Adrenal gland (tissue), 12 donors: Measurements from ENCODE around the gene FLT3LG. TPM values are rescaled to one million over a fixed set of nuclear protein-coding genes. Genes with fewer than 3 reads are reported as not detected.
A peak's percentile ranks its signal among the peaks of the same experiment; 100 is the strongest.
"Not testable (repeated sequence)": the region's sequence is repeated elsewhere in the genome, so short reads cannot be mapped to it uniquely, and the experiment has no call there.

ENCODE experiments used
- DNase-seq, 7 donors: peaks; one replicate each; pipeline ENCODE4 v3.0.0-alpha.2; 2019 to 2020
- H3K27ac ChIP-seq, 5 donors: fragments of 200-600 bp; sonication (generic) in 4 of 5; 1 replicate in 3 of 5; 2 replicates in 2 of 5; pipeline versions ENCODE4 v1.5.1 to v1.8.0; 2016 to 2020; ENCODE audit warnings: mild to moderate bottlenecking in 1 of 5
- H3K27me3 ChIP-seq: fragments of 200-600 bp; 2 replicates; pipeline ENCODE4 v1.8.0; 2021
- H3K36me3 ChIP-seq, 2 donors: fragments of 200-600 bp; replicated peaks in 1 of 2; 1 replicate in 1 of 2; 2 replicates in 1 of 2; pipeline versions ENCODE4 v1.5.1 to v1.8.0; 2018 to 2022
- H3K4me1 ChIP-seq, 2 donors: fragments of 200-600 bp; replicated peaks in 1 of 2; 1 replicate in 1 of 2; 2 replicates in 1 of 2; pipeline versions ENCODE4 v1.5.1 to v1.8.0; 2018 to 2021
- H3K4me3 ChIP-seq, 4 donors: fragments of 200-600 bp; sonication (generic) in 3 of 4; one replicate each; pipeline ENCODE4 v1.5.1; 2016 to 2018
- H3K9me3 ChIP-seq, 3 donors: fragments of 200-600 bp; sonication (generic) in 1 of 3; replicated peaks in 1 of 3; 1 replicate in 2 of 3; 2 replicates in 1 of 3; pipeline versions ENCODE4 v1.5.1 to v1.8.0; 2016 to 2021
- POLR2A ChIP-seq, 2 donors: fragments of 450-650 bp; IDR thresholded peaks; one replicate each; pipeline ENCODE4 v1.6.1; 2017; ENCODE audit warnings: antibody characterized with exemption in 2 of 2, mild to moderate bottlenecking in 2 of 2, moderate library complexity in 1 of 2
- WGBS, 4 donors: extraction: QIAGEN DNeasy Blood & Tissue Kit in 2 of 4; methylation state at CpG; one replicate each; pipeline versions ENCODE4 v1.1.5 to v1.1.7; 2013 to 2017; 5-methylcytosine and 5-hydroxymethylcytosine counted together
- intact Hi-C, 2 donors: fragments of 100-400 bp; cut with DNase I; formaldehyde crosslinking; loops; one replicate each; pipeline versions ENCODE4 v1.14.1 to v1.15.0; 2022 to 2023
- polyA plus RNA-seq, 3 donors: library from polyadenylated mRNA; stranded (reverse); fragments of 200-250 nt in 2 of 3; fragments of 350-450 nt in 1 of 3; fragmentation: Illumina TruSeq in 1 of 3; extraction: RNeasy Lipid Tissue Mini Kit (QIAGEN cat#74804) in 1 of 3; gene quantifications; one replicate each; pipeline ENCODE4 v1.2.3, GENCODE V29; 2013 to 2014
- total RNA-seq, 9 donors: library from RNA; depleted of rRNA in 4 of 9; stranded (reverse); fragments of >200 nt in 4 of 9; fragments of 120-200 nt in 1 of 9; fragmentation: NEBNext Ultra II Directional in 1 of 9; extraction: Animal tissue kit (Norgen Biotek cat#: 25700) in 1 of 9; gene quantifications; one replicate each; pipeline versions ENCODE4 v1.1.0 to v1.2.4, GENCODE V29; 2013 to 2023
- TF ChIP-seq, protein P1 (sequence below), 6 experiments: fragments of 450-650 bp in 4 of 6; fragments of 200-600 bp in 2 of 6; sonication (generic) in 1 of 6; IDR thresholded peaks; 1 replicate in 5 of 6; 2 replicates in 1 of 6; pipeline versions ENCODE4 v1.5.1 to v1.8.0; 2016 to 2021; ENCODE audit warnings: antibody characterized with exemption in 6 of 6, mild to moderate bottlenecking in 2 of 6, moderate library complexity in 1 of 6
- donor health status: healthy with polysubstance abuse.
- donor health status: Bipolar disorder and iron deficiency.
- donor health status: DM: yes; HTN: yes; CAD: no.
- donor health status: DM: no; HTN: no; CAD: no.
- donor health status: DM: no; HTN: no; CAD: no.
- donor health status: DM: yes; HTN: yes; CAD: no.

Gene FLT3LG
- total and polyA plus RNA-seq, 12 donors = 1.2 to 33.8 (median 8.7) TPM

DNA sequence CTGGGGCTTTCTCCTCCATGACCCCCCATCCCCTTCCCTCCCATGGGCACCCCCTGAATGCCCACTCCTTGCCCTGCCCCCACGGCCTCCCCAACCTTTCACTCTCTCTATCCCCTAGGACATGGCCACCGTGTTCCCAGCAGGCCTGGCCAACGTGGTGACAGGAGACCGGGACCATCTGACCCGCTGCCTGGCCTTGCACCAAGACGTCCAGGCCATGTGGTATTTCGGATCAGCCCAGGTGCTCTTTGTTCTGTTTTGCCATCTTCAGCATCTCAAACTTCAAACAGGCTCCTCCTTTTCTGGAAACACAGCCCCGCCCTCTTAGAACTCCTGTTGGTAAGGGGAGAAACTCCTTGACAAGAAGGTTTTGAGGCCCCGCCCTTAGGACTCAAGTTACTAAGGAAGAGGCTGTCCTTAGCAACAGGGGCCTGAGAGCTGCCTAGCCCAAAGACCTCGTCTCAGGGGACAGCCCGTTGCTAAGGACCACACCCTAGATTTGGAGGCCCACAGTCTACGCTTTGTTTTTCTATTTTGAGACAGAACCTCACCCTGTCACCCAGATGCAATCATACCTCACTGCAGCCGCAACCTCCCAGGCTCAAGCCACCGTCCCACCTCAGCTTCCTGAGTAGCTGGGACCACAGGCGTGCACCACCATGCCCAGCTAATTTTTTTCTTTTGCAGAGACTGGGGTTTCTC lies 5.1 kb upstream of the FLT3LG start:
- WGBS, 4 donors = 73 to 81% (median 77%) methylated on average over 14 to 15 of the region's 15 CpGs
- H3K27me3 ChIP-seq = no peaks in the 10 kb centered on the region
- peaks cover 0 to 5% of the 10 kb centered on the region in 2 donors for H3K4me1 ChIP-seq
- TF ChIP-seq, protein P1, sequence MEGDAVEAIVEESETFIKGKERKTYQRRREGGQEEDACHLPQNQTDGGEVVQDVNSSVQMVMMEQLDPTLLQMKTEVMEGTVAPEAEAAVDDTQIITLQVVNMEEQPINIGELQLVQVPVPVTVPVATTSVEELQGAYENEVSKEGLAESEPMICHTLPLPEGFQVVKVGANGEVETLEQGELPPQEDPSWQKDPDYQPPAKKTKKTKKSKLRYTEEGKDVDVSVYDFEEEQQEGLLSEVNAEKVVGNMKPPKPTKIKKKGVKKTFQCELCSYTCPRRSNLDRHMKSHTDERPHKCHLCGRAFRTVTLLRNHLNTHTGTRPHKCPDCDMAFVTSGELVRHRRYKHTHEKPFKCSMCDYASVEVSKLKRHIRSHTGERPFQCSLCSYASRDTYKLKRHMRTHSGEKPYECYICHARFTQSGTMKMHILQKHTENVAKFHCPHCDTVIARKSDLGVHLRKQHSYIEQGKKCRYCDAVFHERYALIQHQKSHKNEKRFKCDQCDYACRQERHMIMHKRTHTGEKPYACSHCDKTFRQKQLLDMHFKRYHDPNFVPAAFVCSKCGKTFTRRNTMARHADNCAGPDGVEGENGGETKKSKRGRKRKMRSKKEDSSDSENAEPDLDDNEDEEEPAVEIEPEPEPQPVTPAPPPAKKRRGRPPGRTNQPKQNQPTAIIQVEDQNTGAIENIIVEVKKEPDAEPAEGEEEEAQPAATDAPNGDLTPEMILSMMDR (IDR thresholded peaks at IDR 0.05) = no peak
- no peak for TF ChIP-seq POLR2A (IDR thresholded peaks at IDR 0.05)
- peaks cover 0 to 8% of the 10 kb centered on the region in 2 donors for H3K36me3 ChIP-seq
- no peak for DNase-seq
- H3K4me3 ChIP-seq = no peak overlapping the region
- intact Hi-C loops = no loop called here
- no peaks in the 10 kb centered on the region for H3K9me3 ChIP-seq
- H3K27ac ChIP-seq = no peak overlapping the region

DNA sequence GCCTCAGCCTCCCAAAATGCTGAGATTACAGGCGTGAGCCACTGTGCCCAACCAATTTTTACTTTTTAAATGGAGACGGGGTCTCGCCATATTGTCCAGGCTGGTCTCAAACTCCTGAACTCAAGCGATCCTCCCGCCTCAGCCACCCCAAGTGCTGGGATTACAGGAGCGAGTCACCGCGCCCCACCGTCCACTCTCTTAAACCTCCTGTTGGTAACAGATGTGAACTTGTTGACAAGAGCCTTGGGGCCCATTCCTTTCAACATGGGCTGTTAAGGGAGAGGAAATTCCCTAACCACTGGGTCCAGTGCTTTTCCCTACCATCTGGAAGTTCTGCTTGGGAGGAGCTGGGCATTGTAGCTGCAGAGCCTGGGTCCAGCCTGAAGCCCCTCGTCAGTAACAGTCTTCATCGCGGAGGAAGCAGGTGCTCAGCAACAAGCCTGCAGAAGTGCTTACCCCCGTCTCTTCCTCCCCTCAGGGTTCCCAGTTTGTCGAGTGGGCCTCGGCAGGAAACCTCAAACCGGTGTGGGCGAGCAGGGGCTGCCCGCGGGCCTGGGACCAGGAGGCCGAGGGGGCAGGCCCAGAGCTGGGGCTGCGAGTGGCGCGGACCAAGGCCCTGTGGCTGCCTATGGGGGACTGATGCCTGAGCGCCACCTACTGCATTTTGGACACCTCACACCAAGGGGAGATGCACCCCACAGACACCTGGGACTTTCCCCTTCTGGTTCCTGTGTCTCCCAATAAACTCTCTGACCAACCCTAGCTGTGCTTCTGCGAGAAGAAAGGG lies 4.0 kb upstream of the FLT3LG start:
- H3K4me1 ChIP-seq = peaks cover 0 to 5% of the 10 kb centered on the region in 2 donors
- TF ChIP-seq POLR2A (IDR thresholded peaks at IDR 0.05) = no peak
- TF ChIP-seq, protein P1 (IDR thresholded peaks at IDR 0.05) = peak in 1 of 6 experiments; percentile 7
- no peaks in the 10 kb centered on the region for H3K27me3 ChIP-seq
- H3K27ac ChIP-seq = no peak overlapping the region
- no peak for DNase-seq
- H3K4me3 ChIP-seq = no peak overlapping the region
- peaks cover 0 to 8% of the 10 kb centered on the region in 2 donors for H3K36me3 ChIP-seq
- H3K9me3 ChIP-seq = no peaks in the 10 kb centered on the region
- intact Hi-C loops = no loop called here
- 82 to 86% (median 82%) methylated on average over 15 to 25 of the region's 25 CpGs for WGBS, 4 donors

DNA sequence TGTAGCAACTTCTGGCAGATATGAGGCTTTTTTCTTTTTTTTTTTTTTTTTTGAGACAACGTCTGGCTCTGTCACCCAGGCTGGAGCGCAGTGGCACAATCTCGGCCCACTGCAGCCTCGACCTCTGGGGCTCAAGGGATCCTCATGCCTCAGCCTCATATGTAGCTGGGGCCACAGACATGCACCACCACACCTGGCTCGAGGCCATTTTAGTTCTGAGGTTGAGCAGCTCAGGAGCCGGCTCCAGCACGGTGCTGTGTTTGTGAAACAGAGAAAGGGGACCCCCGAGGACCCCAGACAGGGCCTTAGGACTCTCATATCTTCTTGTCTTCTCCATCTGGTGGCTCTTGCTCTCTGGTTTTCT lies 3.4 kb upstream of the FLT3LG start:
- H3K27ac ChIP-seq = no peak overlapping the region
- intact Hi-C loops = no loop called here
- 75 to 83% (median 77%) methylated on average over 6 to 8 of the region's 8 CpGs for WGBS, 4 donors
- H3K4me1 ChIP-seq = peaks cover 0 to 5% of the 10 kb centered on the region in 2 donors
- no peak for DNase-seq
- no peak for TF ChIP-seq POLR2A (IDR thresholded peaks at IDR 0.05)
- TF ChIP-seq, protein P1 (IDR thresholded peaks at IDR 0.05) = no peak
- H3K4me3 ChIP-seq = no peak overlapping the region
- H3K9me3 ChIP-seq = no peaks in the 10 kb centered on the region
- H3K36me3 ChIP-seq = peaks cover 0 to 7% of the 10 kb centered on the region in 2 donors
- H3K27me3 ChIP-seq = no peaks in the 10 kb centered on the region

DNA sequence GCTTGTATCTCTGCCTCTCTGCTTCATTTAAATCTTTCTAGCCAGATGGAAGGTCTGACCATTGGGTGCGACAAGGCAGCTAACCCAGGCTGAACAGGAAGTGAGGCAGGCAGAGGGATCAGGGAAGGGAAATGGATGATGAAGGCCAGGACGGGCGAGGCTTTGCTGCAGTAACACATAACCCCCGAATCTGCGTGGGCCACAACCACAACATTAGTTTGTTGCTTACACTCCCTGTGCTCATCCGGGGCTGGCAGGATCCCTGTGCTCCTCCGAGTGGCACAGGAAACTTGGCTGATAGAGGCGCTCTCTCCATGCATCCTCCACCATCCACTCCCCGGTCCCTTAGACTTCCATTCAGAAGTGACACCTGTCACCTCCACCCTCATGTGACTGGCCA lies 1.1 kb upstream of the FLT3LG start:
- intact Hi-C loops = no loop called here
- TF ChIP-seq, protein P1 (IDR thresholded peaks at IDR 0.05) = no peak
- TF ChIP-seq POLR2A (IDR thresholded peaks at IDR 0.05) = no peak
- Histone ChIP-seq H3K4me1 (peaks cover 0 to 5% of the 10 kb centered on the region in 2 donors), H3K27me3 (no peaks in the 10 kb centered on the region), H3K9me3 (no peaks in the 10 kb centered on the region), H3K4me3 (no peak overlapping the region), H3K27ac (no peak overlapping the region), H3K36me3 (no peaks in the 10 kb centered on the region)
- 61 to 79% (median 75%) methylated on average over 7 to 9 of the region's 9 CpGs for WGBS, 4 donors
- DNase-seq = peak in 1 of 7 donors; percentile 30

DNA sequence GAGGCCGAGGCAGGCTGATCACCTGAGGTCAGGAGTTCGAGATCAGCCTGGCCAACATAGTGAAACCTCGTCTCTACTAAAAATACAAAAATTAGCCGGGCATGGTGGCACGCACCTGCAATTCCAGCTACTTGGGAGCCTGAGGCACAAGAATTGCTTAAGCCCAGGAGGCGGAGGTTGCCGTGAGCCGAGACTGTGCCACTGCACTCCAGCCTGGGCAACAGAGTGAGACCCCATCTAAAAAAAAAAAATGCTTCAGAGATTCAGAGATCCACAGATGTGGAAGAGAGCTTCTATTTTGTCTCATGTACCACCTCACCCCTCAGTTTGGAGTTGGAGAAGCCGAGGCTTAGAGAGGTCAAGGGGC lies 531 bp upstream of the FLT3LG start:
- DNase-seq, H3K27me3 ChIP-seq, intact Hi-C loops: not testable (repeated sequence)

More for the DNA sequence above, 531 bp upstream of the FLT3LG start:
- WGBS, 4 donors = 63 to 71% (median 68%) methylated on average over 9 of the region's 9 CpGs
- not testable (repeated sequence) for H3K36me3 ChIP-seq, H3K9me3 ChIP-seq, H3K4me1 ChIP-seq
- peak overlapping the region in 3 of 5 donors; percentile 72 to 74 (median 73) for H3K27ac ChIP-seq
- H3K4me3 ChIP-seq = peak overlapping the region in 1 of 4 donors; percentile 73
